ENCODE data around the gene TLR5. TPM values are rescaled to one million over a fixed set of nuclear protein-coding genes. Genes with fewer than 3 reads are reported as not detected.
"Not testable (repeated sequence)": the region's sequence is repeated elsewhere in the genome, so short reads cannot be mapped to it uniquely, and the experiment has no call there.

TLR5 gene
- total and polyA plus RNA-seq, 12 donors: 0.45 to 5.0 (median 1.5) TPM

DNA sequence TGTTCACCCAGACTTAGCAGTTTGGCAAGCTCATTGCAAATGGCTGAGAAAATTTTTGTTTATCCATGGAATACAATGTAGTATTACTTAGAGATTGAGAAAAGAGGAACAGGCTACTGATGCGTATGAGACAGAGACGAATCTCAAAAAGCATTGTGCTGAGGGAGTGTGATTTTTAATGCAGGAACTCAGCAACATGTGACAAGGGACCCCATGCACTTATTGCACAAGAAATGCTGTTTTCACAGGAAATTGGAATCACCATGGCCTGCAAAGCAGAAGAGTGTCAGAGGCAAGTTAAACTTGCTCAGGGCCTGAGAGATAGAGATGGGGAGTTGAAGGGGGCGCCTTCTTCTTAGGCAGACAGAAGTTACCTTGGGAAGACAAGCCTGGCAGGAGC is 32.6 kb upstream of the TLR5 start:
- TF ChIP-seq, protein P1, sequence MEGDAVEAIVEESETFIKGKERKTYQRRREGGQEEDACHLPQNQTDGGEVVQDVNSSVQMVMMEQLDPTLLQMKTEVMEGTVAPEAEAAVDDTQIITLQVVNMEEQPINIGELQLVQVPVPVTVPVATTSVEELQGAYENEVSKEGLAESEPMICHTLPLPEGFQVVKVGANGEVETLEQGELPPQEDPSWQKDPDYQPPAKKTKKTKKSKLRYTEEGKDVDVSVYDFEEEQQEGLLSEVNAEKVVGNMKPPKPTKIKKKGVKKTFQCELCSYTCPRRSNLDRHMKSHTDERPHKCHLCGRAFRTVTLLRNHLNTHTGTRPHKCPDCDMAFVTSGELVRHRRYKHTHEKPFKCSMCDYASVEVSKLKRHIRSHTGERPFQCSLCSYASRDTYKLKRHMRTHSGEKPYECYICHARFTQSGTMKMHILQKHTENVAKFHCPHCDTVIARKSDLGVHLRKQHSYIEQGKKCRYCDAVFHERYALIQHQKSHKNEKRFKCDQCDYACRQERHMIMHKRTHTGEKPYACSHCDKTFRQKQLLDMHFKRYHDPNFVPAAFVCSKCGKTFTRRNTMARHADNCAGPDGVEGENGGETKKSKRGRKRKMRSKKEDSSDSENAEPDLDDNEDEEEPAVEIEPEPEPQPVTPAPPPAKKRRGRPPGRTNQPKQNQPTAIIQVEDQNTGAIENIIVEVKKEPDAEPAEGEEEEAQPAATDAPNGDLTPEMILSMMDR (IDR thresholded peaks at IDR 0.05): no peak
- H3K27me3 ChIP-seq: no peaks in the 10 kb centered on the region
- WGBS, 2 donors: 79 to 80% methylated on average over 3 of the region's 3 CpGs
- peak in 1 of 2 donors; percentile 27 for DNase-seq
- peak overlapping the region in 4 of 10 donors; percentile 8 to 81 (median 16) for H3K27ac ChIP-seq
- H3K9me3 ChIP-seq: peaks cover 0 to 3% (median 0%) of the 10 kb centered on the region in 11 donors
- H3K4me3 ChIP-seq: no peak overlapping the region
- H3K36me3 ChIP-seq: no peaks in the 10 kb centered on the region
- intact Hi-C loops (cut with DNase I): loop anchor here in 1 of 10 donors (5.0 kb wide), 1 partner anchor 507 kb away; no protein-coding TSS in a partner anchor
- peak; percentile 34 to 76 (median 61) for ATAC-seq
- peaks cover 0 to 57% (median 0%) of the 10 kb centered on the region in 9 donors for H3K4me1 ChIP-seq

- Histone ChIP-seq H3K9me3 (peaks cover 0 to 3% (median 0%) of the 10 kb centered on the region in 11 donors), H3K4me1 (peaks cover 0 to 51% (median 0%) of the 10 kb centered on the region in 9 donors), H3K4me3 (no peak overlapping the region), H3K27ac (peak overlapping the region in 3 of 10 donors; percentile 8 to 81 (median 9)), H3K27me3 (no peaks in the 10 kb centered on the region), H3K36me3 (no peaks in the 10 kb centered on the region)
- peak in 7 of 8 donors; percentile 49 to 77 (median 60) for ATAC-seq
- TF ChIP-seq, protein P1 (IDR thresholded peaks at IDR 0.05): peak in 8 of 9 donors; percentile 9 to 57 (median 46)
- intact Hi-C loops (cut with DNase I): loop anchor here in 1 of 10 donors (5.0 kb wide), 1 partner anchor 507 kb away; no protein-coding TSS in a partner anchor
- peak in 1 of 2 donors; percentile 29 for DNase-seq
- 66% methylated on average over 4 of the region's 4 CpGs for WGBS, 2 donors
Observed at GRCh38 chr1:223175032-223175431, 32.0 kb upstream of the TLR5 start.

- H3K4me1 ChIP-seq, H3K36me3 ChIP-seq: not testable (repeated sequence)
Observed at GRCh38 chr1:223169458-223169857, 26.4 kb upstream of the TLR5 start.

GRCh38 chr1:223161321-223161720 is 18.3 kb upstream of the TLR5 start:
- H3K4me3 ChIP-seq: no peak overlapping the region
- ATAC-seq: no peak
- WGBS, 2 donors: 82 to 83% methylated on average over 3 of the region's 3 CpGs
- no peak overlapping the region for H3K27ac ChIP-seq
- TF ChIP-seq, protein P1 (IDR thresholded peaks at IDR 0.05): no peak
- no peaks in the 10 kb centered on the region for H3K9me3 ChIP-seq
- DNase-seq: no peak
- H3K36me3 ChIP-seq: no peaks in the 10 kb centered on the region
- no peaks in the 10 kb centered on the region for H3K27me3 ChIP-seq
- H3K4me1 ChIP-seq: no peaks in the 10 kb centered on the region
- intact Hi-C loops (cut with DNase I): no loop called here

More at GRCh38 chr1:223169458-223169857, 26.4 kb upstream of the TLR5 start:
- H3K27ac ChIP-seq; H3K9me3 ChIP-seq; ATAC-seq; H3K27me3 ChIP-seq; DNase-seq; H3K4me3 ChIP-seq; intact Hi-C loops (cut with DNase I): not testable (repeated sequence)
- WGBS, 2 donors: 85 to 89% methylated on average over 5 of the region's 5 CpGs

DNA sequence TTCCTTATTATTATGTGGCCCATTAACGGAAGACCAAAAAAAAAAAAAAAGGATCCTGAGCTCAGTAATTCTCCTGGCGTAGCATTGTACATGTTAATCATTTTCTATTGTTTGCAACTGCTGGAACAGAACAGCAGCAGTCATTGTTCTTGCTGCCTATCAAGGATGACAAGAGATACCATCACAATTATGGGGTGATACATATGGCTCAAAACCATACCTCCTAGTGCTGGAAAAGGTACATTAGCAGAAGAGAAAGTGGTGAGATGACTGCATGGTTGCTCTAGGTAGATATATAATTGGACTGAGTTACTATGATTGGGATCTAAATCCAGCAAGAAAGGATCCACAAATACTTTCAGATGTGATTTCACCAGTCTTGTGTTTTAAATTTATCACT is 13.3 kb upstream of the TLR5 start:
- DNase-seq (no peak), ATAC-seq (no peak)
- WGBS, 2 donors: 68 to 69% methylated on average over 2 of the region's 2 CpGs
- Histone ChIP-seq H3K27ac (no peak overlapping the region), H3K9me3 (no peaks in the 10 kb centered on the region), H3K4me1 (peaks cover 0 to 27% (median 17%) of the 10 kb centered on the region in 9 donors), H3K27me3 (no peaks in the 10 kb centered on the region), H3K36me3 (no peaks in the 10 kb centered on the region), H3K4me3 (no peak overlapping the region)
- intact Hi-C loops (cut with DNase I): no loop called here
- TF ChIP-seq, protein P1 (IDR thresholded peaks at IDR 0.05): no peak

Data from heart right ventricle (tissue), 16 donors.